Measurements from ENCODE around the gene FBXO10.
"Not testable (repeated sequence)": the region's sequence is repeated elsewhere in the genome, so short reads cannot be mapped to it uniquely, and the experiment has no call there.

The FBXO10 gene

DNA sequence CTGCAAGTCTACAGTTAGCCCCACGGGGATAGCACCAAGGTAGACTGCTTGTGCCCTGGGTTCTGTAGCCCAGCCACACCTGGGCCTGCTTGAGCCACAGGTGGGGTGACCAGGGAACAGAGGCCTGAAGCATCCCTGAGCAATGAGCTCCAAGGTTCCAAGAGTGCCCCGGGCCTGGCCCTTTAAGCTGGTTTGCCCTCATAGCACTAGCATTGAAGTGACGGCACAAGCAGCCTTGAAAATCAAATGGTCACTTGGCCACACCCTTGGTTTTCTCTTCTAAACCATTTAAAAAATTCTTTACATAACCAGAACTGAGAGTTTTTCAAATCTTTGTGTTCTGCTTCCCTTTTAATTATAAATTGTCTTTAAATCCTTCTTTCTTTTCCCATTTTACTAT is 24.7 kb downstream of the FBXO10 start:
- no peak for DNase-seq (ENCODE audit: low read depth)

DNA sequence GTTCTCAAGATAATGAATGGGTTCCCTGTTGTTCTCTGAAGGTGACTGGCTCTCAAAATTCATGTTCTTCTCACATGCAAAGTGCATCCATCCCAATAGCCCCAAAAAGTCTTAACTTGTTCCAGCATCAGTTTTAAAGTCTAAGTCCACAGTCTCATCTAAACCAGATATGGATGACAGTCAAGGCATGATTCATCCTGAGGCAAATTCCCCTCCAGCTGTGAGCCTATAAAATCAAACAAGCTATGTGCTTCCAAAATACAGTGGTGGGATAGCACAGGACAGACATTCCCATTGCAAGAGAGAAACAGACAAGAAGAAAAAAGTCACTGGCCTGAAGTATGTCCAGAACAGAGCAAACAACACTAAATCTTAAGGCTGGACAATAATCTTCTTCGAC is 25.4 kb downstream of the FBXO10 start:
- no peak for DNase-seq (ENCODE audit: low read depth)

DNA sequence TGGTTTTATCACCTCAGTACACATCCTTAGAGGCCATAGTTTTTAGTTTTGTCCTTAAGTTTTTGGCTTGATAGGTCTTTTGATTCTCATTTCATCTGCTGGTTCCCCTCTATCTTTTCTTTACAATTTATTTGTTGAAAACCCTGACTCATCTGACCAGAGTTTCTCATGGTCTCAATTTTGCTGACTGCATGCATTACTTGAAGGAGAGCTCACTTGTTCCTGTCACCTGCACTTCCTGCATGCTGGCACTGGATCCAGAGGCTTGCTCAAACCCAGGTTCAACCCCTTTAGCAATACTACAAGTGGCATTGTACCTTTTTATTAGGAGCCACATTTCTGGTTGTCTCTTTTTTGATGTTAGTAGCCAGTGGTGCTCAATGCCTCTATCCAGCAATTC is 26.7 kb downstream of the FBXO10 start:
- no peak for DNase-seq (ENCODE audit: low read depth)

DNA sequence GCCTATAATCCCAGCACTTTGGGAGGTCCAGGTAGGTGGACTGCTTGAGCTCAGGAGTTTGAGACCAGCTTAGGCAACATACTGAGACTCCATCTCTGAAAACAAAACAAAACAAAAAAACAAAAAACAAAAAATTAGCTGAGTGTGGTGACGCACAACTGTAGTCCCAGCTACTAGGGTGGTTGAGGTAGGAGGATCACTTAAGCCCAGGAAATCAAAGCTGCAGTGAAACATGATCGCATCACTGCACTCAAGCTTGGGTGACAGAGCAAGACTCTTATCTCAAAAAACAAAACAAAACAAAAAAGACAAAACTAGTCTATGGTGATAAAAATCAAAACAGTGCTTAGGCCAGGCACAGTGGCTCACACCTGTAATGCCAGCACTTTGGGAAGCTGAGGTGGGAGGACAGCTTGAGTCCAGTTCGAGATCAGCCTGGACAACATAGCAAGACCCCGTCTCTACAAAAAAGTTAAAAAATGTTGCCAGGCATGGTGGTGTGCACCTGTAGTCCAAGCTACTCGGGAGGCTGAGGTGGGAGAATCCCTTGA is 28.8 kb downstream of the FBXO10 start:
- no peak for DNase-seq (ENCODE audit: low read depth)

DNA sequence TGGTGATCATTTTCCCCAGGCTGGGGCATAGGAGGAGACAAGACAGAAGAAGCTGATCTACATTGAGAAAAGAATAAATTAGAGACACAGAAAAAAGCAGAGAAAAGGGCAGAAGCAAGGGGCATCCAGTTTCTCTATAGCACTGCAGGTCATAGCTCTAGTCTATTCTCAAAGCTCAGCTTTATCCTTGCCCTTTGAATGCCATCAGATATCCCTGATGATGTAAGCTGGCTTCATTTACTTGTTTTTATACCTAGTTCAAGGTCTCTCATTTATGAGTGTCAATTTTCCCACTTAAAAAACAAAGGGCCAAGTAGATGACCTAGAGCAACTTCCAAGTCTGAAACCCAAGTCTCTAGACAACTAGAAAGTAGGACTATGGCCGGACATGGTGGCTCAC is 32.7 kb downstream of the FBXO10 start:
- no peak for DNase-seq (ENCODE audit: low read depth)

DNA sequence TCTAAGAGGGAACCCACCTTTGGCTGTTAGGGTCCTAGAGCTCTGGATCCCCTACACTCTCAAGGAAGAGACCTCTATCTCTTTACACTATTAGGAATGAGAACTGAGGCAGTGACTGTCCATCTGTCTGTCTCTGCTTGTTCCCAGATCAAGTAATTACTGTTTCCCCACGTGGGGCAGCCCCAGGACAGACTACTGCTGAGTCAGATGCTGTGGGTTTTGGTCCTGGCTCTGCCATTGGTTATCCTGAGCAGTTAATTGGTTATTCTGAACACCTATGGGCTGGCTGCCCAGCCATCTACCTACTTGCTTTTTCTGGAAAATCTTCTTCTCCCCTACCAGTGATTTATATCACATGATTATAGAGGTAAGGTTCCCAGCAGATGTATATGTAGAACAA is 33.3 kb downstream of the FBXO10 start:
- DNase-seq (ENCODE audit: low read depth) = no peak

DNA sequence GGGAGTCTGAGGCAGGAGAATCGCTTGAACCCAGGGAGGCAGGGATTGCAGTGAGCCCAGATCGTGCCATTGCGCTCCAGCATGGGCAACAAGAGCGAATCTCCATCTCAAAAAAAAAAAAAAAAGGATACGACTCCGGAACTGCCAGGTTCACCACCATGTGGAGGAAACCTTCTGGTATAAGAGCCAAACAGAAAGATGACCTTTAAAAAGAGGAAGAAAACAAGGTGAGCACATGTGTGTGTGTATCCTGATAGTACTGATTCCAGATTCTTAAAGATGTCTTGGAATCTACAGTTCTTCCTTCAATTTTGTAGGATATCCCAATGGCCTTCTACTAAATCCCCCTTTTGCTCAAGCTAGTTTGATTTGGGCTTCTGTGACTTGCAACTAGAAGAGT is 33.7 kb downstream of the FBXO10 start:
- DNase-seq (ENCODE audit: low read depth) = no peak

DNA sequence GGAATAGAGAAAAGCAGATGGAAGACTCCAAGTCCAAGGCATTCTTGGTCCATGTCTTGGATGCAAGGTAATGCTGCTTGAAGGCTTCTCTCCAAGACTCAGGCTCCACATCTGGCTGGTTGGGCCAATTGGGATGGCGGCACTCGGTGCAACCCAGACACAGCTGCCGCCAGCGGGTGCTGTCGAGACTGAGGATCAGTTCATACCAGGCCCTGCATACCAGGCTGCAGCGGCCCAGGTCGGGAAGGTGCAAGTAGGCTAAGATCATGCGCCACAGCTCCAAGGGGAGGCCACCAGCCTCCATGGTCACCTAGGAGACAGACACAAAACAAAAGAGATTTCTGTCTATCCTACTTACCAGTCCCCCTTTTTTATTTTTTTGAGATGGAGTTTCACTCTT is 34.7 kb downstream of the FBXO10 start:
- DNase-seq (ENCODE audit: low read depth) = no peak

DNA sequence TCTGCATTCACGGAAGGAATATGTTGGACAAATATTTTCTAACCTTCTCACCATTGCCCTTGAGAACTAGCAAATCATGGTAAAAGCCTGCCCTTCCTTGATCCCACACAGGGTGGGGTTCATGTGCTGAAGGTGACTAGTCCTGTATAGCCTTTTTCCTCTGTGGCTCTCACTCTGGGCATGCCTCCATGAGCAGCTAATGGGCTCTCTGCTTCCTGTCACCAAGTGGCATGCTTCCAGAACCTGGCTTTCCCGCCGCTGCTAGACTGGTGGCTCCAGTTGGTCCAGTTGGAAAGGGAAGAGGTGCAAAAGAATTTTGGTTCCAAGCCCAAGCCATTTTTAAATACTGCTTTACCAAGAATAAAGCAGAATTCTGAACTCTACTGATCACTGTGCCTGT is 35.5 kb downstream of the FBXO10 start:
- no peak for DNase-seq (ENCODE audit: low read depth)

DNA sequence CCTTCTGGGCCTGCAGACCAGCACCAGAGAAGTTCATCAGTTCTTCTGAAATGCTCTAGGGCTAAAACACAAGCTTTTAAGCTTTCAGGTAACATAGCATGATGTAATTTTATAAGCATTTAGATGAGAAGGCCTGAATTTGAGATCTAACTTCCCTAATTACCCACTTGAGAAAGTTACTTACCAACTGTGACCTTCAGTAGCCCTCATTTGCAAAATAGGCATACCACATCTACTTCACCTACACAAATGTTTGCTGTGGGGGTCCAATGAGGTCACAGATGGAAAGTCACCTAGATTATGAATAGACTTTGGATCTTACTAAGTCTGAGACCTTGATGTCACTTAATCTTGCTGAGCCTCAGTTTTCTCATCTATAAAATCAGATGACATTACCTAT is 36.5 kb downstream of the FBXO10 start:
- DNase-seq (ENCODE audit: low read depth) = no peak

DNA sequence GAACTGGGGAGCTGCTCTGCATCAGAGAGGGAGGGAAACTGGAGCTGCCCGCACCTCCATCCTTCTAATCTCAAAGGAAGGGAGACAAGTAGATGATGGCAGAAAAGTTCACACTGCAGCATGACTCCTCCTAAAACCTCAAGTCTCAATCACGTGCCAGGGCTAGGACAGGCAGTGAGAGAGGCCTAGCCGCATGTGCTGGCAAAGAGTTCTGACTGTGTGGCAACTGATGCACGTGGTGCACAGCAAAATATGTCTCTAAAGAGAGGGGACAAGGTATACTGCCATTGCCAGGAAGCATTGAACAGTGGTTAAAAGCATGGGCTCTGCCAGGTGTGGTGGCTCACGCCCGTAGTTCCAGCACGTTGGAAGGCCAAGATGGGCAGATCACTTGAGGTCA is 38.1 kb downstream of the FBXO10 start:
- no peak for DNase-seq (ENCODE audit: low read depth)

DNA sequence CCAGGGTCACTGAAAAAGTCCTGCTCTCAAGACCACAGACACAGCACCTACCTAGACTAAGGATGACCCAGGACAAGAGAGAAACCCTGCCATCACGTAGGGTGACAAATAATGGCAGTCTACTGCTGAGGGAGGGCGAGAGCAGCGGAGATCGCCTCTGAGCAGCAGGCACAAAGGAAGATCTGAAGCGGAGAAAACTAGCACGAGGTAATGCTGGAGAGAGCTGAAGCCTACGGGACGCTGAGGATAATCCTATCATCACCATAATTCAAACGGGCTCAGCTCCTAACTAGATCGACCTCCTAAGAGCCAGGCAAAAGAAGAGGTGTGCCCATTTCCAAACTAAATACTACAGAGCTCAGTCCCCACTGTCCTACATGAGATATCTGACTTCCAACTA is 41.3 kb downstream of the FBXO10 start:
- DNase-seq (ENCODE audit: low read depth) = no peak

DNA sequence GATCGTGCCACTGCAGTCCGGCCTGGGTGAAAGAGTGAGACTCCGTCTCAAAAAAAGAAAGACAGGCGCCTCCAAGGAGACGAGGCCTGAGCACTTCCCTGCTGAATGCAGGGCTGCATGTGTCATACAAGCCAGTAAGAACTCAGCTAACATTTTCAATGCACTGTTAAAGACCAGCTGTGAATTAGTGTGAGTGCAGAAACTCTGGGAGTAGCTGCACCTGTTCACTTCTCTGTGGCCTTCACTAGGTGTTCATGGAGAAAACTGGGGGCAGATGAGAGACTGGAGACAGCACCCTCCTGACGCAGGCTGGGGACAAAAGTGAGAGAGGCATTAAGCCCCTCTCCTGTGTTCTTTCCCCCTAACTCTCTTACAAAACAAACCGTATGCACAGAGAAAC is 41.8 kb downstream of the FBXO10 start:
- DNase-seq (ENCODE audit: low read depth) = no peak

DNA sequence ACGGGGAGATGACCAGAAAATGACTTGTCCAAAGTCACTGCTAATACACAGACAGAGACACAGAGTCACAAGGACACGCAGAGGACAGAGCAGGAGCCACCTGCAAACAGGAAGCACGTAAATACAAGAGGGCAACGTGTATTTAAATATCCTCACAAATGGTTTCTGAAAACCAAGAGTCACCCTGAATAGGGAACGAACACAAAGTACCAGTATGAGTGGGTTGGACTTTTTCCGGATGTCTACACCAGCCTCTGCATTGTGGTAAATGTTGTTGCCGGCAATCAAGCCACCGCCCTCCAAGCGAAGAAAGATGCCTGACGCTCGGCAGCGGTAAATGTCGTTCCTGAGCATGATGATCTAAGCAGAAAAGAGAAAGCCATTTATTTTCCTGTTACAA is 44.5 kb downstream of the FBXO10 start:
- no peak for DNase-seq (ENCODE audit: low read depth)

DNA sequence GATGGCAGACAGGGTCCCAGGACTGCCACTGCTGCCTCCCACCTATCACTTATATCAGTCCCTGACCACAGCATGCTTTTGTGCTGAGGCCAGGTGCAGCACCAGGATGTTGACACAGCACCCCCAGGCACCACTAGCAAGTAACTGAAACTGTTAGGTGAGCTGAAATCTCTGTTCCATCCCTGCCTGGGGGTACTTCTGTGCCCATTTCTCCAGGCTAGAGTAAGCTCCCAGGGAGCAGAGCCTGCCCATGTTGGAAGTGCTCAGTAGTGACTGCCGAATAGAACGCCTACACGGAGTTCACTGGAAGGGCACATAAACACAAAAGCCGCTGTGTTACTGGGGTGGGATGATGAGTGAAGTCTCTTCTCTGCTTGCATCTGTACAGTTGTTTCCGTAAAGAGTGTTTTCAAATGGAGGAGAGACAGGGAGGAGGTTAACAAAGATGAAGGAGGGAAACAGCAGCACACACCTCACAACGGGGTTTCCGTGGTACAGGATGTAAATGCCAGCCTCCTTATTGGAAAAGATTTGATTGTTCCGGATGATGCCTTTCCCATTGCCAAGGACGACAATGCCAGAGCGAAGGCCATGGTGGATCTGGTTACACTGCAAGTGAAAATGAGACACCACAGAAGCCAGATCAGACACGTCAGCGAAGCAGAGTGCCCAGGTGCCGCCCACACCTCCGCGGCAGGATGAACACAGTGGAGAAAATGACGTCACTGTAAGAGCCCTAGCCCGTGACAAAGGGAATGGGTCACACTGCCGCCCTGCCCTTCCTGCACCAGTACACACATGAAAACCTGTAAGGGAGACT is 47.3 kb downstream of the FBXO10 start:
- DNase-seq (ENCODE audit: low read depth) = no peak

DNA sequence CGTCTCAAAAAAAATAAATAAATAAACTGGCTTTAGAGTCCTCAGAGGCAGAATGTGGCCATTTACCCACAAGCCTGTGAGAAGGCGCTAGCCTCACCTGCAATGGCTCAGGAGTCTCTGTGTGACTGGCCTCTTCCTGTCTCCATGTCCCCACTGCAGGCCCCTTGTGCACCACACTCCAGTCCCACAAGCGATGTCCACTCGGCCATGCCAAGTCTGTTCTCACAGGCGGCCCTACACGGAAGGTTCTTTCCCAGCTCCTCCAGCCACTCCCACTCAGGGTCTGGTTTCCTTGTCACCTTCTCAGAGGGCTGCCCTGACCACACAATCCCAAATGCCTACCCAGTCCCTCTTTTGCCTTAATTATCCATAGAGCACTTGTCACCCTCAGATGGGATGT is 52.3 kb downstream of the FBXO10 start:
- no peak for DNase-seq (ENCODE audit: low read depth)

DNA sequence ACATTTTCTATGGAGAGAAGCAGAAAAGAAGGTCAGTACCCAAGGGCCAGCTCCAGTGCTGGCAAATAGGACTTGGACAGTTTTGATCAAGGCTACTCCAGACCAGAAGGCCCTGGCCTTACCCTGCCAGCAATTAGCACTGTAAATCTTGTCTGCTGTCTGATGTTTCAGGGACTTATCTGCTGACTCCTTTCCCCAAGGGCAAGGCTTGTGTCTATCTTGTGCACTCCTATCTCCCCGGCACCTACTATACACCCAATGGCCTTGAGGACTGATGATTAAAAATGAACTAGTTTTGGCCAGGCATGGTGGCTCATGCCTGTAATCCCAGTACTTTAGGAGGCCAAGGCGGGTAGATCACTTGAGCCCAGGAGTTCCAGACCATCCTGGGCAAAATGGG is 53.2 kb downstream of the FBXO10 start:
- no peak for DNase-seq (ENCODE audit: low read depth)

DNA sequence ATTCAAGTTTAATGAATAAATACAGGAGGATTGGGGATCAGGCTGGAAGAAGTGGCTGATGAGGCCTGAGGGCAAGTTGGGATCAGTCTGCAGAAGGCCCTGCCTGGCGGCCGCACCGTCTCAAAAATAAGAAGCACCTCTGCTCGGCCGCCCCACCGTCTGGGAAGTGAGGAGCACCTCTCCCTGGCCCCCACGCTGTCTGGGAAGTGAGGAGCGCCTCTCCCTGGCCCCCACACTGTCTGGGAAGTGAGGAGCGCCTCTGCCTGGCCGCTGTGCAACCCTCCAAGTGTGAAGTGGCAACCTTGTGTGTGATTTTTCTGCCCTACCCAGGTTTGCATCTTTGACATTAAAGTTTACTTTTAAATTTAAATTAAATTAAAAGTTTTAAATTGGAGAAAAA is 55.1 kb downstream of the FBXO10 start:
- no peak for DNase-seq (ENCODE audit: low read depth)

DNA sequence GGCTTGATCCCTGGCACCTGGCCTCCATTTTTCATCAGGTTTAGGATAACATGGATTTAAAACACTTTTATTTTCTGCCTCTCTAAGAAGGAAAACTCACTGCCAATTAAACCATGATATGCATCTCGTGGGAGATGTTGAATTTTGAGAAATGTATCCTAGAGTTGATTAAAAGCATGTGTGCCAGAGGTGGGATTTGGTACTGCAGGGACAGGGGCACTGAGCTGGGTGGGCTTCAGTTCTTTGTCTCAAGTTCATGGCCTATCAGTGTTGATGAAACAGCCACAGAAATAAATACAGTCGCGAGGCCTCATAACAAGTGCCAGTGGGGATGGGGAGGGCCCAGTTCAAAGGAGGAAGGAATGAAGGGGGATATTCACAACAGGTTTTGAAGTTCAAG is 55.5 kb downstream of the FBXO10 start:
- DNase-seq (ENCODE audit: low read depth) = no peak

DNA sequence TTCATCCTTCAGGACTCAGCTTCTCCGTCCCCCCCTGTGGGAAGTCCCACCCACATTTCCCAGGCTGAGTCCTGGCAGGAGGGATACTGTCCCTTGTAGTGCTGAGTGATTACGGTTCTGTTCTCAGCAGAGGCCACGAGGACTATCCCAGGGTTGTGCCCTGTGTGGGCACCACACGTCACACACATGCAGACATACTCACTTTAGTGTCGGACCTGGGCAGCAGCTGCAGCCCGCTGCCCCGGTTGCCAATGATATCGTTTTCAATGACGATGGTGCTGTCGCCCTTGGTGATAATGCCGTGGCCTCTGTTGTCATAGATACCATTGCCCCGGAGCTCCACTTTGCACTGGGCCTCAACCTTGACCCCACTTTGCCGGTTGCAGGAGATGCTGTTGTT is 58.3 kb downstream of the FBXO10 start:
- DNase-seq (ENCODE audit: low read depth) = no peak

DNA sequence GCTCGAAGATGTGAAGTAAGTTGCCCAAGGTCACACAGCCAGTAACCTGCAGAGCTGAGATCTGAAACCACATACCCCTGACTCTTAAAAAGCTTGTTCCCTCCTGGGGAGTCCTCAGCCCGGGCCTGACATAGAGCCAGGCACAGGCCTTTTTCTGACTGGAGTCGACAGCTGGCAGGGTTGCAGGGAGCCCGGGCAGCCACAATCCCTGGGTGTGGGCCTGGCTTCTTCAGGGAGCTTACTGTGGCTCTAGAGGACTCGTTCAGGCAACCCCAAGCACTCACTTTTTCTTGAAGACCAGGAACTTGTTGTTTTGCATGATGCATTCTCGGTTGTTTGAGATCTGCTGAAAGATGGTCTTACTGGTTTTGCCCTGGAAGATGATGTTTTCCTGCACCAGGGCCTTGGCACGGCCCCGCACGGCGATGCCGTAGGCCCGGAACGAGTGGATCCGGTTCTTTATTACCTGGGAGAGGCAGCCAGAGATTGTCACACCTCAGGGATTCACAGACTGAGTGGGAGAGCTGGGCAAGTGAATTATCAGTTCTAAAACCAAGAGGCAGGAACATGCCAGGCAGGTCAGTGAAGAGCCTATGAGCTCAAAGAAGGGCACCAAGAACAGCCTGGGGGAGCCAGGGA is 60.4 kb downstream of the FBXO10 start:
- DNase-seq (ENCODE audit: low read depth) = no peak

DNA sequence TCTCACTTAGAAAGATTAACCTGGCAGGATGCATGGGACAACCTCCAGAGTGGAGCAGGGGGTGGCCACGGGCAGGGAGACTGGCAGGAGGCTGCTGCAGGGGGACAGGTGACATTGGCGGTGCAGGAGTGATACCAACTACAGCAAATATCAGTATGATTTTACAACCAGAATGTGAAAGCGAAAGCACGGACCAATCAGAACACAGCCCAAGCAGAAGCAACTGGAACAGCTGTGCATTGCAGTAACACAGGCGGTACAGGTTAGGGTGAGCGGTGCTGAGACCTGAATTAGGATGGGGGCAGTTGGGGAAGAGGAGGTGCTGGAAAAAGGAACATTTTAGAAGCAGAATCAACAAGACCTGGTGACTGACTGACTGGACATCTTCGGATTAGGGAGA is 61.2 kb downstream of the FBXO10 start:
- DNase-seq (ENCODE audit: low read depth) = no peak

DNA sequence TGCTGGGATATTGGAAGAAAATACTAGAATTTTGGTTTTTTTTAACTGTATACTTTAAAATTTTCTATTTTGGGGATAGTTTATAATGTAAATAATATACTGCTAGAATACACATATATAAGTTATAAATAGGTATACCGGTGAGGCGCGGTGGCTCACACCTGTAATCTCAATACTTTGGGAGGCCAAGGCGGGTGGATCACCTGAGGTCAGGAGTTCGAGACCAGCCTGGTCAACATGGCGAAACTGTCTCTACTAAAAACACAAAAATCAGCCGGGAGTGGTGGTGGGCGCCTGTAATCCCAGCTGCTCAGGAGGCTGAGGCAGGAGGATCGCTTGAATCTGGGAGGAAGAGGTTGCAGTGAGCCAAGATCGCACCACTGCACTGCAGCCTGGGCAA is 61.8 kb downstream of the FBXO10 start:
- DNase-seq (ENCODE audit: low read depth) = not testable (repeated sequence)

DNA sequence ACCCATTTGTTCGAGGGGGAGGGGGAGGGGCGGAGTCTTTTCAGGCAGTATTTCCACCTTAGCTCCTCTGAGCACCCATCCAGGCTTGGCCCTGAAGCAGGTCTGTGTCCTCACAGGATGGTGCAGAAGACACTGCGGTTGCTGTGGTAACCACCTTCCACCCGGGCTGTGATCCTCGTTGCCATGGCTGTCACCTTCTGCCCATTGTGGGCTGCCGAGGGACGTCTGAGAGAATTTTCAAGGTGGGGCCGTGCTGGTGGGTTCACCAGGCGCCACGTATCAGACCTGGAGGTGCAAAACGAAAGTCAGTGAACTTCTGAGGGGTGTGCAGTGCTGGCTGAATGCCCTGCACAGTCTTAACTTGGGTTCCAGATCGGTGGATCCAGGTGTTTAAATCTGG is 63.7 kb downstream of the FBXO10 start:
- DNase-seq (ENCODE audit: low read depth) = no peak
